H9 (cell line): Measurements from ENCODE around the gene GNAS-AS1. TPM values are rescaled to one million over a fixed set of nuclear protein-coding genes. Genes with fewer than 3 reads are reported as not detected.

Source experiments
- DNase-seq: peaks from one replicate; pipeline ENCODE4 v3.0.0-alpha.2; 2017
- H2AFZ ChIP-seq: one replicate; pipeline ENCODE4 v1.6.1; 2013; ENCODE audit warnings: mild to moderate bottlenecking, low read length, control low read depth, moderate library complexity
- H2AK5ac ChIP-seq: 2 replicates; pipeline ENCODE4 v1.6.1; 2013; ENCODE audit warnings: low read length, control low read depth, mixed read lengths; ENCODE audit not compliant: insufficient read length
- H2BK120ac ChIP-seq: one replicate; pipeline ENCODE4 v1.6.1; 2013; ENCODE audit warnings: low read depth, mild to moderate bottlenecking, low read length, control low read depth, inconsistent platforms; ENCODE audit not compliant: poor library complexity, severe bottlenecking
- H2BK12ac ChIP-seq: 2 replicates; pipeline ENCODE4 v1.6.1; 2013; ENCODE audit warnings: low read length, control low read depth, mixed read lengths, low read depth; ENCODE audit not compliant: insufficient read length
- H2BK15ac ChIP-seq: 2 replicates; pipeline ENCODE4 v1.6.1; 2013; ENCODE audit warnings: low read depth, low read length, control low read depth
- H2BK20ac ChIP-seq: one replicate; pipeline ENCODE4 v1.6.1; 2013; ENCODE audit warnings: low read depth, mild to moderate bottlenecking, low read length, control low read depth, inconsistent platforms; ENCODE audit not compliant: poor library complexity, severe bottlenecking
- H2BK5ac ChIP-seq: 2 replicates; pipeline ENCODE4 v1.6.1; 2013; ENCODE audit warnings: low read length, control low read depth, mixed read lengths; ENCODE audit not compliant: insufficient read length
- H3K14ac ChIP-seq: 2 replicates; pipeline ENCODE4 v1.6.1; 2013; ENCODE audit warnings: low read length, control low read depth; ENCODE audit not compliant: insufficient read depth
- H3K18ac ChIP-seq: 2 replicates; pipeline ENCODE4 v1.6.1; 2013; ENCODE audit warnings: low read depth, mild to moderate bottlenecking, mixed read lengths, low read length, control low read depth; ENCODE audit not compliant: insufficient read length
- H3K23ac ChIP-seq: 2 replicates; pipeline ENCODE4 v1.6.1; 2013; ENCODE audit warnings: low read length, control low read depth, mixed read lengths, low read depth; ENCODE audit not compliant: insufficient read length
- H3K23me2 ChIP-seq: 2 replicates; pipeline ENCODE4 v1.6.1; 2013; ENCODE audit warnings: low read depth, mild to moderate bottlenecking, mixed read lengths, low read length, control low read depth; ENCODE audit not compliant: insufficient read length, poor library complexity, severe bottlenecking
- H3K27ac ChIP-seq: 2 replicates; pipeline ENCODE4 v1.5.1; 2013; ENCODE audit warnings: low read length, control low read depth, mixed read lengths, low read depth; ENCODE audit not compliant: insufficient read length
- H3K27me3 ChIP-seq: 2 replicates; pipeline ENCODE4 v1.6.1; 2013; ENCODE audit warnings: low read length, control low read depth, inconsistent platforms; ENCODE audit not compliant: insufficient read depth
- H3K4ac ChIP-seq: 2 replicates; pipeline ENCODE4 v1.6.1; 2013; ENCODE audit warnings: low read depth, mild to moderate bottlenecking, control low read depth, inconsistent platforms, low read length, moderate library complexity
- H3K4me1 ChIP-seq: 2 replicates; pipeline ENCODE4 v1.6.1; 2013; ENCODE audit warnings: low read length, control low read depth, inconsistent platforms; ENCODE audit not compliant: insufficient read depth
- H3K4me2 ChIP-seq: 2 replicates; pipeline ENCODE4 v1.6.1; 2013; ENCODE audit warnings: low read length, control low read depth, mixed read lengths; ENCODE audit not compliant: insufficient read length, insufficient read depth
- H3K56ac ChIP-seq: 2 replicates; pipeline ENCODE4 v1.6.1; 2013; ENCODE audit warnings: low read depth, mild to moderate bottlenecking, mixed read lengths, low read length, control low read depth; ENCODE audit not compliant: insufficient read length
- H3K79me1 ChIP-seq: 2 replicates; pipeline ENCODE4 v1.6.1; 2013; ENCODE audit warnings: low read depth, mild to moderate bottlenecking, moderate library complexity, low read length, control low read depth, inconsistent platforms; ENCODE audit not compliant: insufficient read depth, poor library complexity, severe bottlenecking
- H3K79me2 ChIP-seq: 2 replicates; pipeline ENCODE4 v1.6.1; 2013; ENCODE audit warnings: low read length, control low read depth, inconsistent platforms; ENCODE audit not compliant: insufficient read depth
- H3K9ac ChIP-seq: 2 replicates; pipeline ENCODE4 v1.6.1; 2013; ENCODE audit warnings: low read length, control low read depth, mixed read lengths; ENCODE audit not compliant: insufficient read length; ENCODE audit errors: extremely low read depth
- H3K9me3 ChIP-seq: one replicate; pipeline ENCODE4 v1.6.1; 2013; ENCODE audit warnings: low read depth, low read length, inconsistent platforms; ENCODE audit not compliant: control insufficient read depth
- H3T11ph ChIP-seq: one replicate; pipeline ENCODE4 v1.6.1; 2013; ENCODE audit warnings: mild to moderate bottlenecking, low read length, control low read depth, inconsistent platforms
- H4K20me1 ChIP-seq: one replicate; pipeline ENCODE4 v1.6.1; 2013; ENCODE audit not compliant: control insufficient read depth, insufficient read length, insufficient read depth
- H4K5ac ChIP-seq: 2 replicates; pipeline ENCODE4 v1.6.1; 2013; ENCODE audit warnings: low read depth, mild to moderate bottlenecking, mixed read lengths, low read length, control low read depth; ENCODE audit not compliant: insufficient read length
- H4K8ac ChIP-seq: replicated peaks from 2 replicates; pipeline ENCODE4 v1.6.1; 2013; ENCODE audit warnings: low read length, control low read depth, mixed read lengths, low read depth; ENCODE audit not compliant: insufficient read length
- H4K91ac ChIP-seq: 2 replicates; pipeline ENCODE4 v1.6.1; 2013; ENCODE audit warnings: low read depth, mild to moderate bottlenecking, moderate library complexity, mixed read lengths, low read length, control low read depth; ENCODE audit not compliant: insufficient read length
- H3K27ac Mint-ChIP-seq, 3 experiments: 2 replicates in 2 of 3; 3 replicates in 1 of 3; pipeline ENCODE4 v1.8.0; 2020 to 2021; ENCODE audit warnings: mixed read lengths in 3 of 3, mild to moderate bottlenecking in 1 of 3, moderate library complexity in 1 of 3
- H3K27me3 Mint-ChIP-seq: 2 replicates; pipeline ENCODE4 v1.8.0; 2021; ENCODE audit warnings: low read depth, mild to moderate bottlenecking, moderate library complexity, mixed read lengths
- H3K36me3 Mint-ChIP-seq, 3 experiments: 2 replicates in 2 of 3; 3 replicates in 1 of 3; pipeline ENCODE4 v1.8.0; 2020 to 2021; ENCODE audit warnings: low read depth in 3 of 3, mixed read lengths in 3 of 3; ENCODE audit not compliant: insufficient read depth in 1 of 3
- H3K4me1 Mint-ChIP-seq, 2 experiments: 2 replicates each; pipeline ENCODE4 v1.8.0; 2020; ENCODE audit warnings: mixed read lengths in 2 of 2
- H3K4me3 Mint-ChIP-seq, 2 experiments: 2 replicates in 1 of 2; 3 replicates in 1 of 2; pipeline ENCODE4 v1.8.0; 2020 to 2021; ENCODE audit warnings: mild to moderate bottlenecking in 2 of 2, mixed read lengths in 2 of 2, moderate library complexity in 1 of 2
- H3K9me3 Mint-ChIP-seq, 2 experiments: 2 replicates in 1 of 2; 3 replicates in 1 of 2; pipeline ENCODE4 v1.8.0; 2020; ENCODE audit warnings: mild to moderate bottlenecking in 2 of 2, mixed read lengths in 2 of 2, moderate library complexity in 1 of 2
- WGBS: extraction: QIAGEN DNeasy Blood & Tissue Kit; methylation state at CpG from one replicate; pipeline ENCODE4 v1.1.7; 2013; ENCODE audit warnings: missing lambda C conversion rate, low lambda C conversion rate, mixed read lengths; ENCODE audit not compliant: insufficient read length; ENCODE audit errors: extremely low coverage; 5-methylcytosine and 5-hydroxymethylcytosine counted together
- total RNA-seq: library from RNA; stranded (reverse); gene quantifications from 2 replicates; pipeline ENCODE4 v1.2.1, GENCODE V29; 2021
- TF ChIP-seq, protein P1 (sequence below): fragments of 200-600 bp; sonication (generic); conservative IDR thresholded peaks from 3 replicates; pipeline ENCODE4 v1.8.0; 2021; ENCODE audit warnings: antibody characterized with exemption, mild to moderate bottlenecking

GNAS-AS1 gene
- total RNA-seq, 1 experiment from 2014 or later, result 11.3 TPM

DNA sequence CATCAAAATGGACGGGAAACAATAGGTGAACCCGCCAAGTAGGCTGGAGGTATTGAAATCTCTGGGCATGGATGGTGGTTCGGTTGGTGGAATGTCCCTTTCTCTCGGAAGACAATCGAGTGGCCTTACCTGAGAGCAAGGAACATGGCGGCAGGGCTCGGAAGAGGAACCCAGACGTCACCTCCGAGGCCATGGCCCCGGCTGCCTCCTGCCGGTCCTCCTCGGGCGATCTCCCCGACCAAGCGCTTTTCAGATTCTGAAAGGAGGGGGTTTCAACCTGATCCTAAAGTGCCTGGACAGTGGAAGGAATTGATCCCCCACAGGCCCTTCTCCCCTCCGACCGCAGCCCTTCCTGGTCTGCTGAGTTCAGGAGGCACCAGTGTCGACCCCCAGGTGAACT is 47.2 kb downstream of the GNAS-AS1 start:
- WGBS, result no CpG with 5 or more reads among the region's 18 CpGs
- H3K9me3 ChIP-seq, result no peaks in the 10 kb centered on the region
- H3K9me3 Mint-ChIP-seq, result no peaks in the 10 kb centered on the region

More for the DNA sequence above, 47.2 kb downstream of the GNAS-AS1 start:
- Histone ChIP-seq H2BK12ac (no peak overlapping the region), H3K79me2 (no peaks in the 10 kb centered on the region), H3T11ph (no peak overlapping the region), H3K56ac (no peak overlapping the region), H2BK5ac (no peak overlapping the region), H4K5ac (no peak overlapping the region), H2BK15ac (no peak overlapping the region), H4K20me1 (no peaks in the 10 kb centered on the region), H3K18ac (no peak overlapping the region), H2BK120ac (no peak overlapping the region), H3K9ac (no peak overlapping the region), H2AFZ (no peak overlapping the region), H3K27me3 (no peaks in the 10 kb centered on the region), H3K4me2 (no peak overlapping the region), H2BK20ac (no peak overlapping the region), H3K4ac (no peak overlapping the region), H4K8ac (no peak overlapping the region), H3K4me1 (peaks cover 6% of the 10 kb centered on the region; the same call in 1 of the 2 replicates), H3K14ac (no peak overlapping the region), H4K91ac (no peak overlapping the region), H3K79me1 (no peaks in the 10 kb centered on the region), H3K27ac (no peak overlapping the region), H2AK5ac (no peak overlapping the region), H3K23ac (no peak overlapping the region), H3K23me2 (no peaks in the 10 kb centered on the region)
- Mint-ChIP-seq H3K4me1 (peaks cover 52 to 72% of the 10 kb centered on the region in 2 experiments), H3K27me3 (peaks cover 11% of the 10 kb centered on the region), H3K36me3 (no peaks in the 10 kb centered on the region), H3K27ac (no peak overlapping the region; a peak in 1 of 7 replicates), H3K4me3 (no peak overlapping the region)
- DNase-seq, result no peak
- TF ChIP-seq, protein P1, sequence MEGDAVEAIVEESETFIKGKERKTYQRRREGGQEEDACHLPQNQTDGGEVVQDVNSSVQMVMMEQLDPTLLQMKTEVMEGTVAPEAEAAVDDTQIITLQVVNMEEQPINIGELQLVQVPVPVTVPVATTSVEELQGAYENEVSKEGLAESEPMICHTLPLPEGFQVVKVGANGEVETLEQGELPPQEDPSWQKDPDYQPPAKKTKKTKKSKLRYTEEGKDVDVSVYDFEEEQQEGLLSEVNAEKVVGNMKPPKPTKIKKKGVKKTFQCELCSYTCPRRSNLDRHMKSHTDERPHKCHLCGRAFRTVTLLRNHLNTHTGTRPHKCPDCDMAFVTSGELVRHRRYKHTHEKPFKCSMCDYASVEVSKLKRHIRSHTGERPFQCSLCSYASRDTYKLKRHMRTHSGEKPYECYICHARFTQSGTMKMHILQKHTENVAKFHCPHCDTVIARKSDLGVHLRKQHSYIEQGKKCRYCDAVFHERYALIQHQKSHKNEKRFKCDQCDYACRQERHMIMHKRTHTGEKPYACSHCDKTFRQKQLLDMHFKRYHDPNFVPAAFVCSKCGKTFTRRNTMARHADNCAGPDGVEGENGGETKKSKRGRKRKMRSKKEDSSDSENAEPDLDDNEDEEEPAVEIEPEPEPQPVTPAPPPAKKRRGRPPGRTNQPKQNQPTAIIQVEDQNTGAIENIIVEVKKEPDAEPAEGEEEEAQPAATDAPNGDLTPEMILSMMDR, result no peak
